PC-3 (cell line): ENCODE results near the gene FBN2. TPM values are rescaled to one million over a fixed set of nuclear protein-coding genes. Genes with fewer than 3 reads are reported as not detected.

Experiments
- ATAC-seq: fragments of 200-7000 bp; cut with Tn5 transposase; 2 replicates; pipeline ENCODE4 v1.9.1; 2020; ENCODE audit warnings: mild to moderate bottlenecking, moderate library complexity
- BruUV-seq: library from RNA; stranded (reverse); fragments of 400-500 nt; replicated peaks from 2 replicates; lab custom pipeline; 2021; lab: Mats Ljungman, UMichigan
- CTCF ChIA-PET: fragments of 300-600 bp; sonication (Branson Sonifier 250); formaldehyde crosslinking; loops from one replicate; lab custom pipeline; 2022; ENCODE audit warnings: antibody characterized with exemption; lab: Charles Lee
- POLR2A ChIA-PET: fragments of 300-600 bp; sonication (Branson Sonifier 250); formaldehyde crosslinking; loops from one replicate; lab custom pipeline; 2022; ENCODE audit warnings: antibody characterized with exemption; ENCODE audit not compliant: unreplicated experiment; lab: Charles Lee
- DNase-seq: peaks from one replicate; pipeline ENCODE4 v3.0.0-alpha.2; 2015
- H2AFZ ChIP-seq: fragments of 300-600 bp; sonication (generic); 2 replicates; pipeline ENCODE4 v1.6.0; 2016; ENCODE audit warnings: antibody characterized with exemption, low read length
- H3F3A ChIP-seq: fragments of 300-600 bp; sonication (generic); one replicate; pipeline ENCODE4 v1.6.0; 2017; ENCODE audit warnings: antibody characterized with exemption, low read length, control low read depth, mild to moderate bottlenecking; ENCODE audit not compliant: unreplicated experiment
- H3K27ac ChIP-seq: fragments of 300-600 bp; sonication (generic); 2 replicates; pipeline ENCODE4 v1.5.1; 2016; ENCODE audit warnings: mild to moderate bottlenecking, low read length
- H3K27me3 ChIP-seq: fragments of 300-600 bp; sonication (generic); 2 replicates; pipeline ENCODE4 v1.6.1; 2016; ENCODE audit warnings: low read length, mixed read lengths
- H3K36me3 ChIP-seq: fragments of 300-600 bp; sonication (generic); 2 replicates; pipeline ENCODE4 v1.6.1; 2016; ENCODE audit warnings: low read depth, mixed run types, low read length, mixed read lengths
- H3K4me1 ChIP-seq: fragments of 300-600 bp; sonication (generic); 2 replicates; pipeline ENCODE4 v1.5.1; 2016; ENCODE audit warnings: low read length; ENCODE audit not compliant: insufficient read depth
- H3K4me2 ChIP-seq: fragments of 300-600 bp; sonication (generic); 2 replicates; pipeline ENCODE4 v1.6.0; 2016; ENCODE audit warnings: low read length
- H3K4me3 ChIP-seq: fragments of 300-600 bp; sonication (generic); 2 replicates; pipeline ENCODE4 v1.5.1; 2016; ENCODE audit warnings: mild to moderate bottlenecking, low read length, mixed read lengths
- H3K79me2 ChIP-seq: fragments of 300-600 bp; sonication (generic); 2 replicates; pipeline ENCODE4 v1.6.1; 2017; ENCODE audit warnings: low read length, mixed read lengths
- H3K9ac ChIP-seq: fragments of 300-600 bp; sonication (generic); 2 replicates; pipeline ENCODE4 v1.6.0; 2016; ENCODE audit warnings: mild to moderate bottlenecking, low read length
- H3K9me2 ChIP-seq: fragments of 300-600 bp; sonication (generic); replicated peaks from 2 replicates; pipeline ENCODE4 v1.6.1; 2016; ENCODE audit warnings: mixed run types, low read length, mixed read lengths
- H3K9me3 ChIP-seq: fragments of 300-600 bp; sonication (generic); 2 replicates; pipeline ENCODE4 v1.6.1; 2016; ENCODE audit warnings: low read length, mixed read lengths
- H4K20me1 ChIP-seq: fragments of 300-600 bp; sonication (generic); 2 replicates; pipeline ENCODE4 v1.6.1; 2016; ENCODE audit warnings: low read length, mixed read lengths
- CTCF ChIP-seq: fragments of 300-600 bp; sonication (generic); conservative IDR thresholded peaks from 2 replicates; pipeline ENCODE4 v1.5.1; 2017; ENCODE audit warnings: antibody characterized with exemption, low read depth, mild to moderate bottlenecking, low read length
- EZH2 ChIP-seq: fragments of 300-600 bp; sonication (generic); IDR thresholded peaks from one replicate; pipeline ENCODE4 v1.6.1; 2017; ENCODE audit warnings: antibody characterized with exemption, mild to moderate bottlenecking, low read length; ENCODE audit not compliant: unreplicated experiment
- EZH2phosphoT487 ChIP-seq: fragments of 300-600 bp; sonication (generic); IDR thresholded peaks from 2 replicates; pipeline ENCODE4 v1.6.1; 2018; ENCODE audit warnings: mild to moderate bottlenecking, antibody characterized with exemption, low read length, borderline replicate concordance
- intact Hi-C: fragments of 100-400 bp; cut with micrococcal nuclease; formaldehyde crosslinking; loops from 2 replicates; pipeline ENCODE4 v1.9.0; 2023
- total RNA-seq: library from RNA; depleted of rRNA; stranded (reverse); fragments of >200 nt; gene quantifications from 2 replicates; pipeline ENCODE4 v1.2.3, GENCODE V29; 2014

Gene FBN2
- total RNA-seq, 1 experiment from 2014 or later, result 45.2 TPM

- no peak for DNase-seq
- Histone ChIP-seq H2AFZ (no peak overlapping the region), H3K27ac (no peak overlapping the region), H3K79me2 (no peaks in the 10 kb centered on the region), H3F3A (no peaks in the 10 kb centered on the region), H3K4me1 (peaks cover 8% of the 10 kb centered on the region; the same call in 1 of the 2 replicates), H4K20me1 (no peaks in the 10 kb centered on the region), H3K4me2 (no peak overlapping the region), H3K9me3 (no peaks in the 10 kb centered on the region), H3K9me2 (no peaks in the 10 kb centered on the region), H3K9ac (no peak overlapping the region), H3K27me3 (no peaks in the 10 kb centered on the region), H3K4me3 (no peak overlapping the region), H3K36me3 (no peaks in the 10 kb centered on the region)
- BruUV-seq, result no TSS peak
- intact Hi-C loops, result loop anchor here (10.0 kb wide), 1 partner anchor 926 kb away; no protein-coding TSS in a partner anchor
- ChIA-PET CTCF (no interaction called here), POLR2A (no interaction called here)
- ATAC-seq, result no peak
- TF ChIP-seq CTCF, result no peak
- no peak for TF ChIP-seq EZH2phosphoT487
- TF ChIP-seq EZH2, result no peak
Measured at GRCh38 chr5:128490761-128491160, 47.3 kb downstream of the FBN2 start.

GRCh38 chr5:128487041-128487440, 51.0 kb downstream of the FBN2 start:
- Histone ChIP-seq H3F3A (no peaks in the 10 kb centered on the region), H3K4me3 (no peak overlapping the region), H3K27me3 (no peaks in the 10 kb centered on the region), H3K79me2 (no peaks in the 10 kb centered on the region), H3K9me2 (no peaks in the 10 kb centered on the region), H2AFZ (no peak overlapping the region), H4K20me1 (no peaks in the 10 kb centered on the region), H3K4me1 (no peaks in the 10 kb centered on the region), H3K9ac (no peak overlapping the region), H3K27ac (no peak overlapping the region), H3K36me3 (no peaks in the 10 kb centered on the region), H3K4me2 (no peak overlapping the region), H3K9me3 (no peaks in the 10 kb centered on the region)
- ChIA-PET CTCF (no interaction called here), POLR2A (no interaction called here)
- BruUV-seq, result no TSS peak
- intact Hi-C loops, result no loop called here
- no peak for TF ChIP-seq CTCF
- TF ChIP-seq EZH2phosphoT487, result no peak
- no peak for TF ChIP-seq EZH2
- DNase-seq, result peak; percentile 28
- ATAC-seq, result no peak

GRCh38 chr5:128483738-128484137, 54.3 kb downstream of the FBN2 start:
- CTCF ChIA-PET, result interaction anchor here (0.6 kb wide), 1 partner anchor 75 kb away, joined by 3 read pairs; no protein-coding TSS in a partner anchor
- no TSS peak for BruUV-seq

More at GRCh38 chr5:128483738-128484137, 54.3 kb downstream of the FBN2 start:
- Histone ChIP-seq H2AFZ (no peak overlapping the region), H3K9ac (no peak overlapping the region), H3K79me2 (no peaks in the 10 kb centered on the region), H4K20me1 (no peaks in the 10 kb centered on the region), H3K27me3 (no peaks in the 10 kb centered on the region), H3K9me2 (no peaks in the 10 kb centered on the region), H3K9me3 (no peaks in the 10 kb centered on the region), H3K4me3 (no peak overlapping the region), H3K27ac (no peak overlapping the region), H3K36me3 (no peaks in the 10 kb centered on the region), H3F3A (no peaks in the 10 kb centered on the region), H3K4me1 (no peaks in the 10 kb centered on the region), H3K4me2 (no peak overlapping the region)
- intact Hi-C loops, result no loop called here
- POLR2A ChIA-PET, result no interaction called here
- ATAC-seq (no peak), DNase-seq (no peak)
- no peak for TF ChIP-seq CTCF
- no peak for TF ChIP-seq EZH2
- TF ChIP-seq EZH2phosphoT487, result no peak
